Adipocyte (in vitro differentiated cells): ENCODE data around the gene MT1G.
A peak's percentile ranks its signal among the peaks of the same experiment; 100 is the strongest.

Experiments
- DNase-seq: peaks from one replicate; pipeline ENCODE4 v3.0.0-alpha.2; 2015; ENCODE audit warnings: low read depth
- H3K27me3 ChIP-seq: replicated peaks from 2 replicates; pipeline ENCODE4 v1.7.0; 2013; ENCODE audit warnings: mild to moderate bottlenecking, low read length, moderate library complexity; ENCODE audit not compliant: control insufficient read depth, insufficient read depth
- H3K36me3 ChIP-seq: 2 replicates; pipeline ENCODE4 v1.7.0; 2013; ENCODE audit warnings: low read length, mild to moderate bottlenecking, moderate library complexity; ENCODE audit not compliant: control insufficient read depth, insufficient read depth, severe bottlenecking
- H3K4me1 ChIP-seq: 2 replicates; pipeline ENCODE4 v1.7.0; 2013; ENCODE audit warnings: mild to moderate bottlenecking, low read length, moderate library complexity; ENCODE audit not compliant: control insufficient read depth, insufficient read depth
- H3K4me3 ChIP-seq: 2 replicates; pipeline ENCODE4 v1.7.0; 2013; ENCODE audit warnings: mild to moderate bottlenecking, low read length, moderate library complexity
- H3K9ac ChIP-seq: 2 replicates; pipeline ENCODE4 v1.7.0; 2013; ENCODE audit warnings: mild to moderate bottlenecking, low read length, moderate library complexity
- H3K9me3 ChIP-seq: 2 replicates; pipeline ENCODE4 v1.7.0; 2013; ENCODE audit warnings: mild to moderate bottlenecking, low read length, moderate library complexity; ENCODE audit not compliant: control insufficient read depth

The MT1G gene

GRCh38 chr16:56701534-56701933 lies 33.7 kb upstream of the MT1G start:
- no peaks in the 10 kb centered on the region for H3K27me3 ChIP-seq
- no peak overlapping the region for H3K4me3 ChIP-seq
- peak overlapping the region; percentile 44 for H3K9ac ChIP-seq
- peaks cover 7% of the 10 kb centered on the region for H3K4me1 ChIP-seq
- no peak for DNase-seq
- H3K9me3 ChIP-seq: peaks cover 2% of the 10 kb centered on the region
- no peaks in the 10 kb centered on the region for H3K36me3 ChIP-seq

GRCh38 chr16:56700631-56701030 lies 32.8 kb upstream of the MT1G start:
- Histone ChIP-seq H3K4me1 (peaks cover 7% of the 10 kb centered on the region), H3K36me3 (no peaks in the 10 kb centered on the region), H3K4me3 (no peak overlapping the region), H3K9me3 (peaks cover 2% of the 10 kb centered on the region), H3K9ac (no peak overlapping the region), H3K27me3 (no peaks in the 10 kb centered on the region)
- no peak for DNase-seq

GRCh38 chr16:56700195-56700594 lies 32.3 kb upstream of the MT1G start:
- H3K27me3 ChIP-seq: no peaks in the 10 kb centered on the region
- no peaks in the 10 kb centered on the region for H3K36me3 ChIP-seq
- H3K4me3 ChIP-seq: no peak overlapping the region
- H3K9ac ChIP-seq: peak overlapping the region; percentile 9
- peaks cover 2% of the 10 kb centered on the region for H3K9me3 ChIP-seq
- H3K4me1 ChIP-seq: peaks cover 7% of the 10 kb centered on the region
- DNase-seq: peak; percentile 51

- H3K4me1 ChIP-seq: peaks cover 7% of the 10 kb centered on the region
- DNase-seq: no peak
- no peaks in the 10 kb centered on the region for H3K36me3 ChIP-seq
- H3K4me3 ChIP-seq: no peak overlapping the region
- no peaks in the 10 kb centered on the region for H3K27me3 ChIP-seq
- peaks cover 2% of the 10 kb centered on the region for H3K9me3 ChIP-seq
- H3K9ac ChIP-seq: no peak overlapping the region
Observed at GRCh38 chr16:56697456-56698155, 29.7 kb upstream of the MT1G start.

GRCh38 chr16:56695246-56695645 lies 27.4 kb upstream of the MT1G start:
- Histone ChIP-seq H3K27me3 (no peaks in the 10 kb centered on the region), H3K4me1 (no peaks in the 10 kb centered on the region), H3K9me3 (peaks cover 2% of the 10 kb centered on the region), H3K9ac (no peak overlapping the region), H3K36me3 (no peaks in the 10 kb centered on the region), H3K4me3 (no peak overlapping the region)
- no peak for DNase-seq

GRCh38 chr16:56691885-56692284 lies 24.0 kb upstream of the MT1G start:
- H3K27me3 ChIP-seq: no peaks in the 10 kb centered on the region
- no peak overlapping the region for H3K4me3 ChIP-seq
- no peak overlapping the region for H3K9ac ChIP-seq
- H3K36me3 ChIP-seq: no peaks in the 10 kb centered on the region
- DNase-seq: no peak
- H3K4me1 ChIP-seq: no peaks in the 10 kb centered on the region
- peaks cover 10% of the 10 kb centered on the region for H3K9me3 ChIP-seq

GRCh38 chr16:56690420-56691122 lies 22.7 kb upstream of the MT1G start:
- H3K27me3 ChIP-seq: no peaks in the 10 kb centered on the region
- no peak for DNase-seq
- peaks cover 21% of the 10 kb centered on the region for H3K9me3 ChIP-seq
- H3K9ac ChIP-seq: no peak overlapping the region
- H3K4me3 ChIP-seq: no peak overlapping the region
- peaks cover 2% of the 10 kb centered on the region for H3K4me1 ChIP-seq
- no peaks in the 10 kb centered on the region for H3K36me3 ChIP-seq

GRCh38 chr16:56689171-56689570 lies 21.3 kb upstream of the MT1G start:
- peaks cover 21% of the 10 kb centered on the region for H3K9me3 ChIP-seq
- no peak overlapping the region for H3K4me3 ChIP-seq
- DNase-seq: no peak

GRCh38 chr16:56688762-56689161 lies 20.9 kb upstream of the MT1G start:
- Histone ChIP-seq H3K9ac (no peak overlapping the region), H3K4me3 (no peak overlapping the region), H3K36me3 (no peaks in the 10 kb centered on the region), H3K4me1 (peaks cover 20% of the 10 kb centered on the region), H3K9me3 (peaks cover 21% of the 10 kb centered on the region), H3K27me3 (no peaks in the 10 kb centered on the region)
- DNase-seq: no peak

More at GRCh38 chr16:56689171-56689570, 21.3 kb upstream of the MT1G start:
- Histone ChIP-seq H3K36me3 (no peaks in the 10 kb centered on the region), H3K4me1 (peaks cover 16% of the 10 kb centered on the region), H3K27me3 (no peaks in the 10 kb centered on the region), H3K9ac (no peak overlapping the region)

GRCh38 chr16:56686758-56687157 lies 18.9 kb upstream of the MT1G start:
- no peaks in the 10 kb centered on the region for H3K36me3 ChIP-seq
- no peak overlapping the region for H3K9ac ChIP-seq
- no peak overlapping the region for H3K4me3 ChIP-seq
- no peak for DNase-seq
- peaks cover 35% of the 10 kb centered on the region for H3K4me1 ChIP-seq
- peaks cover 21% of the 10 kb centered on the region for H3K9me3 ChIP-seq
- no peaks in the 10 kb centered on the region for H3K27me3 ChIP-seq

GRCh38 chr16:56684926-56685590 lies 17.2 kb upstream of the MT1G start:
- no peak for DNase-seq
- peaks cover 21% of the 10 kb centered on the region for H3K9me3 ChIP-seq
- H3K27me3 ChIP-seq: no peaks in the 10 kb centered on the region
- H3K9ac ChIP-seq: no peak overlapping the region
- H3K36me3 ChIP-seq: no peaks in the 10 kb centered on the region
- peak overlapping the region; percentile 83 for H3K4me3 ChIP-seq
- H3K4me1 ChIP-seq: peaks cover 41% of the 10 kb centered on the region
